GM23248 (cell line): ENCODE data around the gene CCDC192.

Experiments
- EZH2 ChIP-seq: fragments of 200-600 bp; sonication (generic); IDR thresholded peaks from 2 replicates; pipeline ENCODE4 v1.6.1; 2018; ENCODE audit warnings: antibody characterized with exemption, mild to moderate bottlenecking; ENCODE audit not compliant: insufficient read depth, poor library complexity, severe bottlenecking
- EZH2phosphoT487 ChIP-seq: fragments of 200-600 bp; sonication (generic); IDR thresholded peaks from 2 replicates; pipeline ENCODE4 v1.6.1; 2018; ENCODE audit warnings: antibody characterized with exemption, moderate library complexity, mild to moderate bottlenecking, low read depth; ENCODE audit not compliant: insufficient read depth

- TF ChIP-seq EZH2phosphoT487 (no peak), EZH2 (no peak)
Observed at GRCh38 chr5:127934791-127935256, 231.6 kb downstream of the CCDC192 start.
